H1 (cell line): ENCODE data around the gene GUCY2D. TPM values are rescaled to one million over a fixed set of nuclear protein-coding genes. Genes with fewer than 3 reads are reported as not detected.

ENCODE experiments used
- CTCF ChIA-PET: fragments of 300-600 bp; sonication (Branson Sonifier 250); formaldehyde crosslinking; loops from one replicate; lab custom pipeline; 2021; ENCODE audit not compliant: partially characterized antibody; lab: Charles Lee
- POLR2A ChIA-PET: fragments of 300-600 bp; sonication (Branson Sonifier 250); formaldehyde crosslinking; loops from one replicate; lab custom pipeline; 2021; ENCODE audit warnings: inconsistent platforms; ENCODE audit not compliant: partially characterized antibody; lab: Charles Lee
- DNase-seq, 2 experiments: peaks; one replicate each; pipeline versions ENCODE4 v3.0.0 to v3.0.0-alpha.2; 2010 to 2022; ENCODE audit warnings: low spot score in 2 of 2, low read depth in 1 of 2, mixed read lengths in 1 of 2
- FAIRE-seq: peaks from 2 replicates; lab custom pipeline; 2011; peaks lifted over from hg19 to GRCh38; lab: Jason Lieb, UNC
- H2AFZ ChIP-seq: 2 replicates; pipeline ENCODE4 v1.8.1; 2012; ENCODE audit warnings: low read length, inconsistent platforms
- H2AK5ac ChIP-seq: 2 replicates; pipeline ENCODE4 v1.6.1; 2013; ENCODE audit warnings: low read depth, low read length
- H2BK120ac ChIP-seq: replicated peaks from 2 replicates; pipeline ENCODE3; 2013; ENCODE audit warnings: low read depth, low read length, inconsistent platforms
- H2BK12ac ChIP-seq: 2 replicates; pipeline ENCODE4 v1.6.1; 2013; ENCODE audit warnings: low read depth, low read length
- H2BK15ac ChIP-seq: 2 replicates; pipeline ENCODE4 v1.6.1; 2013; ENCODE audit warnings: low read length
- H2BK20ac ChIP-seq: 2 replicates; pipeline ENCODE4 v1.6.1; 2013; ENCODE audit warnings: low read length
- H2BK5ac ChIP-seq: 2 replicates; pipeline ENCODE4 v1.6.1; 2013; ENCODE audit warnings: low read depth, low read length
- H3K14ac ChIP-seq: 2 replicates; pipeline ENCODE4 v1.6.1; 2013; ENCODE audit warnings: inconsistent platforms; ENCODE audit not compliant: insufficient read length
- H3K18ac ChIP-seq: 2 replicates; pipeline ENCODE4 v1.6.1; 2013; ENCODE audit warnings: low read length; ENCODE audit errors: extremely low read depth
- H3K23ac ChIP-seq: 2 replicates; pipeline ENCODE4 v1.6.1; 2013; ENCODE audit warnings: inconsistent platforms; ENCODE audit not compliant: insufficient read length
- H3K23me2 ChIP-seq: 2 replicates; pipeline ENCODE4 v1.6.1; 2013; ENCODE audit warnings: low read depth, low read length
- H3K27ac ChIP-seq: 2 replicates; pipeline ENCODE4 v1.6.1; 2011; ENCODE audit warnings: low read depth, low read length, inconsistent platforms
- H3K27me3 ChIP-seq, 4 experiments: replicated peaks in 1 of 4; 1 replicate in 1 of 4; 2 replicates in 3 of 4; pipeline versions ENCODE4 v1.6.1 to v1.8.1; 2011 to 2013; ENCODE audit warnings: low read length in 3 of 4, mild to moderate bottlenecking in 3 of 4, inconsistent platforms in 2 of 4, mixed read lengths in 2 of 4, moderate library complexity in 1 of 4; ENCODE audit not compliant: control insufficient read depth in 3 of 4, insufficient read depth in 3 of 4; ENCODE audit errors: extremely low read depth in 1 of 4
- H3K36me3 ChIP-seq, 4 experiments: 2 replicates each; pipeline versions ENCODE4 v1.6.1 to v1.8.1; 2011 to 2013; ENCODE audit warnings: mild to moderate bottlenecking in 4 of 4, low read length in 3 of 4, moderate library complexity in 2 of 4, control low read depth in 1 of 4, inconsistent platforms in 1 of 4; ENCODE audit not compliant: insufficient read depth in 4 of 4, control insufficient read depth in 2 of 4
- H3K4ac ChIP-seq: replicated peaks from 2 replicates; pipeline ENCODE3; 2013; ENCODE audit warnings: low read length, low read depth, mixed read lengths, inconsistent platforms; ENCODE audit not compliant: insufficient read length
- H3K4me1 ChIP-seq, 4 experiments: replicated peaks in 1 of 4; 1 replicate in 1 of 4; 2 replicates in 3 of 4; pipeline versions ENCODE4 v1.6.1 to v1.8.1; 2011 to 2013; ENCODE audit warnings: low read length in 3 of 4, inconsistent platforms in 2 of 4, mixed read lengths in 1 of 4; ENCODE audit not compliant: insufficient read depth in 4 of 4, control insufficient read depth in 3 of 4
- H3K4me2 ChIP-seq, 2 experiments: 2 replicates each; pipeline versions ENCODE4 v1.6.1 to v1.8.1; 2011 to 2013; ENCODE audit warnings: low read depth in 2 of 2, low read length in 2 of 2, control low read depth in 1 of 2, inconsistent platforms in 1 of 2, mild to moderate bottlenecking in 1 of 2; ENCODE audit not compliant: insufficient read depth in 1 of 2
- H3K4me3 ChIP-seq, 4 experiments: fragments of 200-600, 300-600 bp in 1 of 4; sonication (generic), shearing (Covaris generic), sonication (Bioruptor Twin) in 1 of 4; 2 replicates each; pipeline versions ENCODE4 v1.5.1 to v1.8.1; 2011 to 2016; ENCODE audit warnings: low read length in 4 of 4, low read depth in 3 of 4, control low read depth in 2 of 4, inconsistent platforms in 2 of 4, mild to moderate bottlenecking in 2 of 4, mixed read lengths in 1 of 4, moderate library complexity in 1 of 4; ENCODE audit not compliant: insufficient read depth in 2 of 4; ENCODE audit errors: extremely low read depth in 1 of 4
- H3K56ac ChIP-seq: replicated peaks from 2 replicates; pipeline ENCODE3; 2013; ENCODE audit warnings: low read depth, mild to moderate bottlenecking, mixed read lengths, low read length, inconsistent platforms; ENCODE audit not compliant: insufficient read length
- H3K79me1 ChIP-seq: 2 replicates; pipeline ENCODE4 v1.6.1; 2013; ENCODE audit warnings: low read depth, low read length, control low read depth
- H3K79me2 ChIP-seq, 2 experiments: 2 replicates each; pipeline versions ENCODE4 v1.6.1 to v1.8.1; 2012 to 2013; ENCODE audit warnings: low read length in 2 of 2, mild to moderate bottlenecking in 2 of 2, inconsistent platforms in 1 of 2; ENCODE audit not compliant: insufficient read depth in 2 of 2, control insufficient read depth in 1 of 2
- H3K9ac ChIP-seq, 4 experiments: replicated peaks in 1 of 4; 1 replicate in 1 of 4; 2 replicates in 3 of 4; pipeline versions ENCODE4 v1.6.1 to v1.8.1; 2011 to 2013; ENCODE audit warnings: low read depth in 3 of 4, low read length in 3 of 4, control low read depth in 2 of 4, mild to moderate bottlenecking in 2 of 4, moderate library complexity in 2 of 4, inconsistent platforms in 1 of 4; ENCODE audit errors: extremely low read depth in 1 of 4
- H3K9me3 ChIP-seq, 2 experiments: 2 replicates each; pipeline versions ENCODE4 v1.6.1 to v1.8.1; 2012 to 2013; ENCODE audit warnings: mild to moderate bottlenecking in 2 of 2, moderate library complexity in 2 of 2, control low read depth in 1 of 2, inconsistent platforms in 1 of 2, low read depth in 1 of 2, low read length in 1 of 2, mixed read lengths in 1 of 2; ENCODE audit not compliant: insufficient read depth in 2 of 2
- H4K20me1 ChIP-seq, 2 experiments: replicated peaks in 1 of 2; 2 replicates each; pipeline versions ENCODE3 to v1.8.1; 2011 to 2013; ENCODE audit warnings: inconsistent platforms in 2 of 2, low read length in 2 of 2, mild to moderate bottlenecking in 1 of 2; ENCODE audit not compliant: insufficient read depth in 2 of 2, control insufficient read depth in 1 of 2
- H4K5ac ChIP-seq: 2 replicates; pipeline ENCODE4 v1.6.1; 2013; ENCODE audit warnings: low read length, low read depth, mixed read lengths, inconsistent platforms; ENCODE audit not compliant: insufficient read length
- H4K8ac ChIP-seq: 2 replicates; pipeline ENCODE4 v1.8.0; 2013; ENCODE audit warnings: mild to moderate bottlenecking, moderate library complexity, low read length, inconsistent platforms; ENCODE audit not compliant: insufficient read depth; ENCODE audit errors: extremely low read depth
- H4K91ac ChIP-seq: replicated peaks from 2 replicates; pipeline ENCODE3; 2013; ENCODE audit warnings: low read length, mixed read lengths, inconsistent platforms; ENCODE audit not compliant: insufficient read length
- ASH2L ChIP-seq: fragments of 200-600, 300-600 bp; sonication (generic); IDR thresholded peaks from one replicate; pipeline ENCODE4 v1.7.1; 2017; ENCODE audit warnings: low read length
- GABPA ChIP-seq: IDR thresholded peaks from 2 replicates; pipeline ENCODE4 v1.6.1; 2011; ENCODE audit warnings: mild to moderate bottlenecking, low read length, moderate library complexity, borderline replicate concordance; ENCODE audit not compliant: insufficient read depth
- JUND ChIP-seq: IDR thresholded peaks from 2 replicates; pipeline ENCODE4 v1.6.1; 2011; ENCODE audit warnings: mild to moderate bottlenecking, improper control_type of control experiment, low read length
- MAFK ChIP-seq: IDR thresholded peaks from 2 replicates; pipeline ENCODE4 v1.6.1; 2012; ENCODE audit warnings: low read depth, mild to moderate bottlenecking, improper control_type of control experiment, low read length
- POLR2AphosphoS5 ChIP-seq: IDR thresholded peaks from 2 replicates; pipeline ENCODE4 v1.6.1; 2011; ENCODE audit warnings: low read depth, low read length
- WGBS, 2 experiments: shearing (Covaris generic) in 1 of 2; methylation state at CpG; one replicate each; pipeline versions ENCODE4 v1.1.6 to v1.1.7; 2013 to 2015; ENCODE audit warnings: low lambda C conversion rate in 2 of 2, mixed read lengths in 2 of 2, inconsistent platforms in 1 of 2, low coverage in 1 of 2, missing lambda C conversion rate in 1 of 2; ENCODE audit not compliant: insufficient replicate concordance in 2 of 2, insufficient coverage in 1 of 2, insufficient read length in 1 of 2; ENCODE audit errors: extremely low coverage in 1 of 2, missing lambda C conversion rate in 1 of 2; 5-methylcytosine and 5-hydroxymethylcytosine counted together
- polyA plus RNA-seq, 7 experiments: library from polyadenylated mRNA; depleted of rRNA in 3 of 7; stranded (reverse) in 5 of 7; unstranded in 2 of 7; fragments of >200 nt in 5 of 7; fragments of 200-250 nt in 2 of 7; gene quantifications; 1 replicate in 5 of 7; 2 replicates in 1 of 7; 4 replicates in 1 of 7; pipeline versions ENCODE4 v1.2.1 to v1.2.3, GENCODE V29; 2011 to 2013; ENCODE audit warnings: missing spikeins in 2 of 7, mixed read lengths in 2 of 7
- total RNA-seq: library from RNA; stranded (reverse); fragmentation: NEBNext Ultra II Directional; extraction: Animal tissue kit (Norgen Biotek cat#: 25700); gene quantifications from 2 replicates; pipeline ENCODE4 v1.2.1, GENCODE V29; 2021

The GUCY2D gene
- total and polyA plus RNA-seq, 2 of the 8 experiments (the other 6 are each of a cell fraction or from before 2014, with no cell fraction given) = 0.20 to 0.48 TPM

DNA sequence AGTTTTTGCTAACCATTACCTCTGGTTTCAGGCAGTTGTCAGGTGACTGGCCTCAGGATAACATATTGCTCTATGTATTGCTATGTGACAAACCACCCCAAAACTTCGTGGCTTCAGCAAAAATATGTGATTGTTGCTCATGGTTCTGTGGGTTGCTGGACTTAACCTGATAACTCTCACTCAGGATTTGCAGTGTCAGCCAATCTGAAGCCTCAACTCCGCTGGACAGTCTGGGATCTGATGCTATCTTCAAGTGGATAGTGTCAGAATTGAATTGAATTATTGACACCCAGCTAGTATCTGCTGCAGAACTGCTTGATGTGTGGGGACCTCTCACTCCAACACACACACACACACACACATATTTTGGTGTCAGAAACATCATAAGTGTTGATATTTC, 34.7 kb upstream of the GUCY2D start:
- H3K4me2 ChIP-seq = no peak overlapping the region
- no peak overlapping the region for H3K56ac ChIP-seq
- no peaks in the 10 kb centered on the region for H3K4me1 ChIP-seq
- DNase-seq = no peak
- no peak overlapping the region for H2BK5ac ChIP-seq
- no peak overlapping the region for H3K9ac ChIP-seq
- H3K27me3 ChIP-seq = no peaks in the 10 kb centered on the region
- POLR2A ChIA-PET = no interaction called here
- no peak overlapping the region for H3K27ac ChIP-seq
- no peaks in the 10 kb centered on the region for H3K79me1 ChIP-seq
- no peak overlapping the region for H2BK20ac ChIP-seq
- no peak overlapping the region for H4K8ac ChIP-seq
- H2AK5ac ChIP-seq = no peak overlapping the region
- WGBS, 2 experiments = 78% methylated on average over 2 of the region's 2 CpGs; no CpG with 5 or more reads in 1 of the 2 experiments
- no peak overlapping the region for H4K91ac ChIP-seq
- FAIRE-seq = no peak
- no peak overlapping the region for H2BK120ac ChIP-seq
- H3K79me2 ChIP-seq = no peaks in the 10 kb centered on the region
- H4K20me1 ChIP-seq = no peaks in the 10 kb centered on the region
- no peak overlapping the region for H2AFZ ChIP-seq
- H3K23me2 ChIP-seq = no peaks in the 10 kb centered on the region
- no peak overlapping the region for H2BK15ac ChIP-seq
- H3K9me3 ChIP-seq = no peaks in the 10 kb centered on the region
- H3K14ac ChIP-seq = no peak overlapping the region
- no peaks in the 10 kb centered on the region for H3K36me3 ChIP-seq
- no peak overlapping the region for H3K23ac ChIP-seq
- CTCF ChIA-PET = interaction anchor here (0.7 to 7.1 kb wide), 2 partner anchors 18 to 49 kb away, joined by 3 to 104 read pairs; no protein-coding TSS in a partner anchor
- no peak overlapping the region for H3K18ac ChIP-seq
- no peak overlapping the region for H3K4me3 ChIP-seq
- no peak overlapping the region for H3K4ac ChIP-seq
- no peak overlapping the region for H4K5ac ChIP-seq
- no peak overlapping the region for H2BK12ac ChIP-seq
- TF ChIP-seq MAFK (no peak), JUND (no peak), ASH2L (no peak), GABPA (no peak), POLR2AphosphoS5 (no peak)
